HG03442 (cell line): ENCODE results near the gene CAMSAP1.
"Not testable (repeated sequence)": the region's sequence is repeated elsewhere in the genome, so short reads cannot be mapped to it uniquely, and the experiment has no call there.

ENCODE experiments used
- ATAC-seq: cut with Tn5 transposase; IDR thresholded peaks from one replicate; pipeline ENCODE4 v1.9.1; 2021; ENCODE audit warnings: mild to moderate bottlenecking, moderate library complexity; ENCODE audit not compliant: unreplicated experiment

The CAMSAP1 gene

DNA sequence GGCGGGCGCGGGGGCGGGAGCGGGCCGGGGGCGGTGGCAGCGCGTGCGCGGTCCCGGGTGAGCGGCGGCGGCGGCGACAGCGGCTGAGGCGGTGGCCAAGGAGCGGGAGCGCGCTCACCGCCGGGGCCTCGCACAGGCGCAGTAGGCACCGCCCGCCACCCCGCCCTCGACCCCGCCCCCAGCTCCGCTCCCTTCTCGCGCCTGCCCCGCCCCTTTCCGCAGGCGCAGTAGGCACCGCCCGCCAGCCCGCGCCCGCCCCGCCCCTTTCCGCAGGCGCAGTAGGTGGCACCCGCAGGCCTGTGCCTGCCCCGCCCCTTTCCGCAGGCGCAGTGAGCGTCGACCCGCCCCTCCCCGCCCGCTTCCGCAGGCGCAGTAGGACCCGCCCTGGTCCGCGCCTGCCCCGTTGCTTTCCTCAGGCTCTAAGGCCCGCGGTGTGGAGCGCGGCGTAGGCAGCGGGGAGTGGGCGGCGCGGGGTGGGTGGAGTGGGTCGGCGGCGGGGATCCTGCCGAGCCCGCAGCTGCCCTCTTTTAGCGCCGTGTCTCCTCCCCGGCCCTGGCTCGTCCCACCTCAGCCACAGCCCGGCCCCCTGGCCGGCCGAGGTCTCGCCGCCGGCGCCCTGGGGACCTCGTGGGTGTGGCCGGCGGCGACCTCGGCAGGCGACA, at the start of gene CAMSAP1:
TSS of gene CAMSAP1 (minus strand) at position 116 of the 662 bp plus-strand sequence. CDS start 387 bp downstream, outside the sequence.
- peak; percentile 73 for ATAC-seq

- no peak for ATAC-seq
These were observed 49.4 kb upstream of the CAMSAP1 start for GRCh38 chr9:135956802-135957174.

DNA sequence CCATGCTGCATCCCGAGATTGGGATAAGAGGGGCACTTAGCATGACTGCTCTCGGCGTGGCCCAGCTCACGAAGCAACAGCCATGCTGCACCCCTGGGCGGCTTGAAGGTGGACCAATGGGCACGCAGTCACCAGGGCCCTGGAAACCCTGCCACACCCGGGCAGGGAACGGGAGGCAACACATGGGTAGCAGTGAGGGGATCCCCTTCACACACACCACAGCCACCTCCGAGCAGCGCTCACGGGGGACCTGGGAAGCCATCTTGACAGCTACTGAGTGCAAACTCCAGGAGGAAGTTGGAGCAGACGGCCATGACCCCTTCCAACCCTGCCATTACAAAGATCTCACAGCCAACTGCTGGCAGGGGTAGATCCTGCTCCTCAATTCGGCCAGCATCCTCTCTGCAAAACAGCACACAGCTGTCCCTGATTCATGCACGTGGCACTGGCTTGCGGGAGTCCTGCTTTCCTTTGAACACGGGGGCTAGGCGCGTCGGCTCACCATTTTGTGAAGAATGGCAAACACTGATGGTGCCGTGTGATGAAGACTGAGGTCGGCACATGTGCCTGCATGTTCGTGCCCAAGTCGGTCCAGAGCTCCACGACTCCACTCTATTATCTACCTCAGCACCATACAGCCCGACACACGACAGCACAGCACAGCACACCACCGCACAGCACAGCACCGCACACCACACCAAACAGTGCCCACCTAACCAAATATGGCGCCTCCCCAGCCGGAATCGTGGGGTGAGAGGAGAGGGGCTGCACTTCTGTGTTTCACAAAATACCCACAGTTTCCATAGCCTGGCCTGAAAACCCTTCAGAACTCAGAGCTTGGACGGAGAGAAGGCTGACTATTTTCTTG, 48.8 kb upstream of the CAMSAP1 start:
- ATAC-seq: no peak

DNA sequence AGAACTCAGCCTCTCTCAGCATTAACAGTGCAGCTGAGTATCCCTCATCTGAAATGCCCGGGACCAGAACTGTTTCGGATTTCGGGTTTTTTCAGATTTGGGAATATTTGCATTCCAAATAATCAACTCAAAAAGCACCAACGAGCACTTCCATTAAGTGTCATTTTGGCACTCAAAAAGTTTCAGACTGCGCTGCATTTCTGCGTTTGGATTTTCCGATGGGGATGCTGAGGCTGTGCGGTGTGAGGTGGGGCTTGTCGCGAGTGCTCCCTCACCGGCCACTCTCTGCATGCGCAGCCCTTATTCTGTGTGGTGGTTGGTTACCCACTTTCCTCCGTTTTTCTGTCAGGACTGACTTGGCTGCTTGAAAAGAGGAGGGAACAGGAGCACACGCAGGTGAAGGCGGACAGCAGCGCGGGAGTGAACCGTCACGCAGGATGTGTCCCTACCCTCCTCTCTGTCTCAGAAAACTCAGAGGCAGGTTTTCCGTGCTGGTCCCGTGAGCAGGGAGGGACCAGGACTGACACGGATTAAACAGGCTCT, 45.4 kb upstream of the CAMSAP1 start:
- no peak for ATAC-seq

- ATAC-seq: no peak
These were observed 44.7 kb upstream of the CAMSAP1 start for GRCh38 chr9:135951889-135952663.

GRCh38 chr9:135951310-135951709, 44.0 kb upstream of the CAMSAP1 start:
- not testable (repeated sequence) for ATAC-seq

- not testable (repeated sequence) for ATAC-seq
These were observed 43.5 kb upstream of the CAMSAP1 start for GRCh38 chr9:135950841-135951240.

DNA sequence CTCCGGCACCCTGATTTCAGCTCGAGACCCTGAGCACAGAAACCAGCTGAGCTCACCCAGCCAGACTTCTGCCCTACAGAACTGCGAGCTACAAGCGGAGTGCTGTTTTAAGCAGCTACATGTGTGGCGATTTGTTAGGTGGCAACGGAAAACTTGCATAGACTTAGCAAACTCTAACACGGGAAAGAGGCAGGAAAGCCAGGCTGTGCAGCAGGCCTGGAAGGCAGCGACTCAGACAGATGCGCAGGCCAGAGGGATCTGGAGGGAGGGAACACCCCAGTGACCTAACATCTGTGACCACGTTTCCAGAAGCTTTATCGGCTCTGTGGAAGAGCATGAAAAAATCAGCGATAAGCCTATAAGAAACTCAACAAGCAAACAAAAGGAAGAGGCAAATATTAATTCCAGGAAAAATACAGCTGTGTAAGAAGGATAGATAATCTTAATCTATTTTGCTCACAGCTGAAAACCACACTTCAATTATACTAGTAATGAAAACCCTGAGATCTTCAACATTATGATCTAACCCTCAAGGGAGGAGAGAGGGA, 42.9 kb upstream of the CAMSAP1 start:
- no peak for ATAC-seq

DNA sequence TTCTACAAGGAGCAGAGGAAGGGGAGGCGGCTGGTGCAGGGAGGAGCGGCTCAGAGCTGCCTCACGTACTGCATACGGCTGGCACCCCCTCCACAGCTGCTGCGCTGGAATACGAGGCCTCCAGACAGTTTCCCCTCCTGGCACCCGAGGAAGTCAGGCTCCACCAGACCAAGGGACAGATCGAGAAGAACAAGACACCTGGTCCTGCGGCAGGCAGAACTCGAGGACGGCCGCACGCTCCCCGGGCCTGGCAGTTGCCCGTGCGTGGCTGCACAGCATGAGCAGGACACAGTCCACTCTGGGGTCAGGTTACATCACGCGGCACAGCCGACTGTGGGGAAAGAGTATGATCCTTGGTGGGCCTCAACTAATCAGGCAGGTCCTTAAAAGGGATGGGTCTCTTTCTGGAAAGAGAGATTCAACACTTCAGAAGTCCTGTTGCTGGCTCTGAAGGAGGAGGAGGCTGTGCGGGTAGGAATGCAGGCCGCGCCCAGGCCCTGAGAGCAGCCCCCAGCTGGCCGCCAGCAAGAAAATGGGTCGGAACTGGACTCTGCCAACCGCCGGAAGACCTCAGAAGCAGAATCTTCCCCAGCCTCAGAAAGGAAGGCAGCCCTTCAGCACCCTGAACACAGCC, 42.3 kb upstream of the CAMSAP1 start:
- no peak for ATAC-seq

DNA sequence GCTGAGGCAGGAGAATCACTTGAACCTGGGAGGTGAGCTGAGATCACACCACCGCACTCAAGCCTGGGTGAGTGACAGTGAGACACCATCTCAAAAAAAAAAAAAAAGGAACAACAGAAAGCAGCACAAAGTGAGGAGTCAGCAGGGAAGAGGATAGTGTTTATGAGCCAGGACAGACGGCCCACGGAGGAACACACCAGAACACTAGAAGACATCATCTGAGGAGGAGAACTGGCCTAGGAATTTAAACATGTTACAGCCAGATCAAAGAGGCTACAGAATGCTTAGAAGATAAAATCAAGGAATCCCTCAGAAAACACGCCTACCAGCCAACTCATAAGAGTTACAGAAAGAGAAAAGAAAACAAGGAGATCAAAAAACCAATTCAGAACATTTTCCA, 41.6 kb upstream of the CAMSAP1 start:
- no peak for ATAC-seq

GRCh38 chr9:135948446-135948845, 41.1 kb upstream of the CAMSAP1 start:
- ATAC-seq: no peak

DNA sequence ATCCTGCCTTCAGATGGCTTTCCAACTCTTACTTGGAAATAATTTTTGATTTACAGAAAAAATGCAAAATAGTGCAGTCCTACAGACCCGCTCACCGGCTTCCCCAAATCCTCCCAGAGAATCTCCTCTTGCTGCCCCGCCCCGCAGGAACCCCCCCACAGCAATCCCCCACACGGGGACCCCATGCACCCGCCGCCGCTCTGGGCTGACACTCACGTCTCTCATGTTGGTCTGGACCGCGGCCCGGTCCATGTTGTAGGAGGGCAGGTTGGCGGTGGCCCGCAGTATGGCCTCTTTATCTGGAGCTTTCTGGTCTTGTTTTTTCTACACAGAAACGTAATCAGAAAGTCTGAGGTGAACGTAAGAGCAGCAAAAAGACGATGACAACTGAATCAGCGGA, 40.2 kb upstream of the CAMSAP1 start:
- ATAC-seq: no peak

DNA sequence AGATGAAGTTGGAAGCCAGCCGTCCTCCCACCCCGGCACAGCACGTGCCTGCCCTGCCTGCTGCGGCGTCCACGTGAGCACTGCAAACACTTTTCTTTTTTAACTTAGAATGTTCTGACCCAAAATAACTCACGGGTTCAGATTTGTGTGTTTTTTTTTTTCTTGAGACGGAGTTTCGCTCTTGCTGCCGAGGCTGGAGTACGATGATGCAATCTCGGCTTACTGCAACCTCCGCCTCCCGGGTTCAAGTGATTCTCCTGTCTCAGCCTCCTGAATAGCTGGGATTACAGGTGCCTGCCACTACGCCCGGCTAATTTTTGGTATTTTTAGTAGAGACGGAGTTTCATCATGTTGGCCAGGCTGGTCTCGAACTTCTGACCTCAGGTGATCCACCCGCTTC, 39.8 kb upstream of the CAMSAP1 start:
- ATAC-seq: not testable (repeated sequence)

GRCh38 chr9:135946392-135946994, 39.1 kb upstream of the CAMSAP1 start:
- ATAC-seq: no peak

- ATAC-seq: no peak
These were observed 38.6 kb upstream of the CAMSAP1 start for GRCh38 chr9:135945969-135946368.

GRCh38 chr9:135944444-135945252, 37.3 kb upstream of the CAMSAP1 start:
- ATAC-seq: no peak

- ATAC-seq: not testable (repeated sequence)
These were observed 36.3 kb upstream of the CAMSAP1 start for GRCh38 chr9:135943604-135944003.

GRCh38 chr9:135941288-135941995, 34.1 kb upstream of the CAMSAP1 start:
- no peak for ATAC-seq
